CD4-positive, alpha-beta T cell (primary cell): ENCODE measurements around the gene LIMK2. TPM values are rescaled to one million over a fixed set of nuclear protein-coding genes. Genes with fewer than 3 reads are reported as not detected.

Source experiments
- ATAC-seq: fragments of 200-7000 bp; cut with Tn5 transposase; one replicate; pipeline ENCODE4 v1.10.0; 2022; ENCODE audit warnings: mild to moderate bottlenecking; ENCODE audit not compliant: poor library complexity
- CTCF ChIA-PET: fragments of 350-600 bp; sonication (Branson Sonifier 250); formaldehyde crosslinking; loops from one replicate; lab custom pipeline; 2021; ENCODE audit warnings: antibody characterized with exemption, inconsistent platforms; lab: Charles Lee
- POLR2A ChIA-PET: fragments of 350-600 bp; sonication (Branson Sonifier 250); formaldehyde crosslinking; loops from one replicate; lab custom pipeline; 2021; ENCODE audit warnings: antibody characterized with exemption, inconsistent platforms; lab: Charles Lee
- DNase-seq, 14 experiments: peaks; one replicate each; pipeline ENCODE4 v3.0.0-alpha.2; 2013 to 2020; ENCODE audit warnings: mixed read lengths in 2 of 14
- H3K27ac ChIP-seq, 2 donors: one replicate each; pipeline versions ENCODE4 v1.5.1 to v1.7.0; 2013; ENCODE audit warnings: low read length in 2 of 2, low read depth in 1 of 2, mild to moderate bottlenecking in 1 of 2
- H3K27me3 ChIP-seq, 2 experiments: 1 replicate in 1 of 2; 2 replicates in 1 of 2; pipeline versions ENCODE4 v1.6.1 to v1.7.0; 2013; ENCODE audit warnings: low read length in 2 of 2, control low read depth in 1 of 2, mild to moderate bottlenecking in 1 of 2, moderate library complexity in 1 of 2; ENCODE audit not compliant: insufficient read depth in 2 of 2, control insufficient read depth in 1 of 2
- H3K36me3 ChIP-seq: one replicate; pipeline ENCODE4 v1.6.1; 2013; ENCODE audit warnings: low read length, control low read depth; ENCODE audit not compliant: insufficient read depth
- H3K4me1 ChIP-seq: one replicate; pipeline ENCODE4 v1.6.1; 2013; ENCODE audit warnings: low read length, control low read depth; ENCODE audit not compliant: insufficient read depth
- H3K4me3 ChIP-seq: one replicate; pipeline ENCODE4 v1.5.1; 2013; ENCODE audit warnings: mild to moderate bottlenecking, low read length, moderate library complexity
- H3K9me3 ChIP-seq, 2 experiments: 1 replicate in 1 of 2; 2 replicates in 1 of 2; pipeline versions ENCODE4 v1.6.1 to v1.7.0; 2013; ENCODE audit warnings: low read length in 2 of 2, mild to moderate bottlenecking in 2 of 2, control low read depth in 1 of 2, moderate library complexity in 1 of 2; ENCODE audit not compliant: control insufficient read depth in 1 of 2, insufficient read depth in 1 of 2
- H3K27ac Mint-ChIP-seq: one replicate; pipeline ENCODE4 v1.8.0; 2020; ENCODE audit warnings: mixed read lengths
- H3K27me3 Mint-ChIP-seq: one replicate; pipeline ENCODE4 v1.8.0; 2021; ENCODE audit warnings: mixed read lengths
- H3K36me3 Mint-ChIP-seq: one replicate; pipeline ENCODE4 v1.8.0; 2021; ENCODE audit warnings: low read depth, mixed read lengths
- H3K4me1 Mint-ChIP-seq: one replicate; pipeline ENCODE4 v1.8.0; 2021; ENCODE audit warnings: low read depth, mixed read lengths
- H3K4me3 Mint-ChIP-seq: one replicate; pipeline ENCODE4 v1.8.0; 2020; ENCODE audit warnings: mild to moderate bottlenecking, mixed read lengths
- H3K9me3 Mint-ChIP-seq: one replicate; pipeline ENCODE4 v1.8.0; 2020; ENCODE audit warnings: mixed read lengths
- intact Hi-C, 2 experiments: fragments of 100-400 bp; cut with DNase I in 1 of 2; cut with micrococcal nuclease in 1 of 2; formaldehyde crosslinking; loops; one replicate each; pipeline versions ENCODE4 v1.15.1 to v1.9.0; 2023 to 2025; cut with DNase I, micrococcal nuclease
- total RNA-seq, 174 experiments: library from RNA in 2 of 174; stranded (reverse) in 2 of 174; gene quantifications; one replicate each; pipeline ENCODE4 v1.2.3 and lab custom pipeline; 2021 to 2026
- TF ChIP-seq, protein P1 (sequence below): fragments of 200-600 bp; IDR thresholded peaks from one replicate; pipeline ENCODE4 v1.8.0; 2022; ENCODE audit warnings: antibody characterized with exemption, mild to moderate bottlenecking

Gene LIMK2
- total RNA-seq, 2 experiments from 2014 or later: 13.1 to 14.6 TPM

DNA sequence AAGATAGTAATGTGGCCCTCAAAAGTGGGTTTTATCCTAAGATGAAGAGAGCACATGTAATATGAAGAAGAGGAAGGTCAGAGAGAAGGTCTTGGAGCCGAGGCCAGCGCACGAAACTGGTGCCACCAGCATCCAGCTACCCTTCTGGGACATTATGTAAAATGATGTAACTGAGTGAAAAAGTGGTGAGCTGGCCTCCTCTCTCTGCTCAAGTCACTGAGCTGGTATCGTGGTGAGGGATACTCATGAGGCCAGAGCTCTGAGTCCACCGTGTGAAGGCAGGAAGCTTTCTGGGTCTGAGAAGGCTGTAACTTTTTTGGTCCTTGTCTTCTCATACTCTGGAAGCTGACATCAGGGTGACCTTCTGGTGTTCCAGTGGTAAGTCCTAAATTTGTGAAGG, 27.0 kb upstream of the LIMK2 start:
- DNase-seq: no peak
- Mint-ChIP-seq H3K4me3 (no peak overlapping the region), H3K27ac (no peak overlapping the region), H3K27me3 (no peaks in the 10 kb centered on the region), H3K4me1 (no peaks in the 10 kb centered on the region), H3K36me3 (peaks cover 67% of the 10 kb centered on the region), H3K9me3 (no peaks in the 10 kb centered on the region)
- H3K36me3 ChIP-seq: peaks cover 41% of the 10 kb centered on the region
- H3K4me1 ChIP-seq: no peaks in the 10 kb centered on the region
- intact Hi-C loops: no loop called here
- no peak overlapping the region for H3K4me3 ChIP-seq
- no peaks in the 10 kb centered on the region for H3K9me3 ChIP-seq
- H3K27ac ChIP-seq: no peak overlapping the region
- TF ChIP-seq, protein P1, sequence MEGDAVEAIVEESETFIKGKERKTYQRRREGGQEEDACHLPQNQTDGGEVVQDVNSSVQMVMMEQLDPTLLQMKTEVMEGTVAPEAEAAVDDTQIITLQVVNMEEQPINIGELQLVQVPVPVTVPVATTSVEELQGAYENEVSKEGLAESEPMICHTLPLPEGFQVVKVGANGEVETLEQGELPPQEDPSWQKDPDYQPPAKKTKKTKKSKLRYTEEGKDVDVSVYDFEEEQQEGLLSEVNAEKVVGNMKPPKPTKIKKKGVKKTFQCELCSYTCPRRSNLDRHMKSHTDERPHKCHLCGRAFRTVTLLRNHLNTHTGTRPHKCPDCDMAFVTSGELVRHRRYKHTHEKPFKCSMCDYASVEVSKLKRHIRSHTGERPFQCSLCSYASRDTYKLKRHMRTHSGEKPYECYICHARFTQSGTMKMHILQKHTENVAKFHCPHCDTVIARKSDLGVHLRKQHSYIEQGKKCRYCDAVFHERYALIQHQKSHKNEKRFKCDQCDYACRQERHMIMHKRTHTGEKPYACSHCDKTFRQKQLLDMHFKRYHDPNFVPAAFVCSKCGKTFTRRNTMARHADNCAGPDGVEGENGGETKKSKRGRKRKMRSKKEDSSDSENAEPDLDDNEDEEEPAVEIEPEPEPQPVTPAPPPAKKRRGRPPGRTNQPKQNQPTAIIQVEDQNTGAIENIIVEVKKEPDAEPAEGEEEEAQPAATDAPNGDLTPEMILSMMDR: no peak
- POLR2A ChIA-PET: no interaction called here
- CTCF ChIA-PET: no interaction called here
- ATAC-seq: no peak
- no peaks in the 10 kb centered on the region for H3K27me3 ChIP-seq

DNA sequence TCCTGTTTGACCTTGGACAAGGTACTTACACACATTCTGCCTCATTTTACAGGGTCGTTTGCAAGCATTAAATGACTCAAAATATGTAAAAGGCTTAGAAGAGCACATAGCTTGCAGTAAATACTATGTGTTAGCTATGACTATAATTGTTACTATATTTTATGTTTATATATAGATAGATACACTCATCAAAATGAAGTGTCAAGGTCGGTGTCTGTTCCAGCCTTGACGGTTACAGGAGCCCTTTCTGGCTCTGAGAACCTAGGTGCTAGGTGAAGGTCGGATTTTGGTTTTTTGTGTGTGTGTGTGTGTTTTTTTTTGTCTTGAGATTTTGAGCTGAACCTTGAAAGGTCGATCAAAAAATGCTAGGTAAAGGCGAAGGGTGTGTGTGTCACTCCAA, 24.5 kb upstream of the LIMK2 start:
- ChIA-PET POLR2A (interaction anchor here (1.1 to 1.2 kb wide), 2 partner anchors 25 to 126 kb away, joined by 3 read pairs; partner anchors contain the start of gene LIMK2), CTCF (interaction anchor here (1.1 kb wide), 1 partner anchor 10 kb away, joined by 3 read pairs; no protein-coding TSS in a partner anchor)
- intact Hi-C loops: no loop called here
- Mint-ChIP-seq H3K36me3 (peaks cover 62% of the 10 kb centered on the region), H3K4me3 (no peak overlapping the region), H3K9me3 (no peaks in the 10 kb centered on the region), H3K4me1 (no peaks in the 10 kb centered on the region), H3K27me3 (no peaks in the 10 kb centered on the region), H3K27ac (no peak overlapping the region)
- no peaks in the 10 kb centered on the region for H3K27me3 ChIP-seq
- no peaks in the 10 kb centered on the region for H3K4me1 ChIP-seq
- no peak for ATAC-seq
- H3K36me3 ChIP-seq: peaks cover 48% of the 10 kb centered on the region
- TF ChIP-seq, protein P1: no peak
- H3K27ac ChIP-seq: no peak overlapping the region
- no peaks in the 10 kb centered on the region for H3K9me3 ChIP-seq
- DNase-seq: no peak
- no peak overlapping the region for H3K4me3 ChIP-seq

DNA sequence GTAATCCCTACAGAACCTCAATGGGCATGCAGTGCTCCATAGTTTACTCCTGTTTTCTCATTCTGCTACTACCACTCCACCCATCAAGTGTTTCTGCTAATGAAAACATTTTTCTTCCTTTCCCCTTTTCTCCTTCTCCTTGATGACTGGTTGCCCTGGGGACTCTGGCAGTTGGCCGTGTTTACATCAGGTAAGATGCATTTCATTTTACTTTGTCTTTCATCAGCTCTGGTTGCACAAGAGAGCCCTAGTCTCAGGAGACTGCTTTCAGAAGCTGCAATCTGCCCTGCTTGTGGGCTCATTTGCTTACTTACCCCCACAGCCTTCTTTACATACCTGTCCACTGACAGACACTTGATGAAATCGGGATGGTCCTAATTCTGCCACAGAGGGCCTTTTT, 19.6 kb upstream of the LIMK2 start:
- Histone ChIP-seq H3K36me3 (peaks cover 64% of the 10 kb centered on the region), H3K27me3 (no peaks in the 10 kb centered on the region), H3K9me3 (no peaks in the 10 kb centered on the region), H3K4me3 (no peak overlapping the region), H3K27ac (no peak overlapping the region), H3K4me1 (no peaks in the 10 kb centered on the region)
- DNase-seq: no peak
- intact Hi-C loops: no loop called here
- H3K27ac Mint-ChIP-seq: no peak overlapping the region
- no peaks in the 10 kb centered on the region for H3K9me3 Mint-ChIP-seq
- H3K27me3 Mint-ChIP-seq: no peaks in the 10 kb centered on the region
- TF ChIP-seq, protein P1: no peak
- no peak overlapping the region for H3K4me3 Mint-ChIP-seq
- ATAC-seq: no peak
- ChIA-PET CTCF (interaction anchor here (1.3 kb wide), 1 partner anchor 80 kb away, joined by 3 read pairs; no protein-coding TSS in a partner anchor), POLR2A (no interaction called here)
- peaks cover 66% of the 10 kb centered on the region for H3K36me3 Mint-ChIP-seq
- no peaks in the 10 kb centered on the region for H3K4me1 Mint-ChIP-seq
